ENCODE measurements around the gene TMEM127. TPM values are rescaled to one million over a fixed set of nuclear protein-coding genes. Genes with fewer than 3 reads are reported as not detected.

TMEM127 gene
- total RNA-seq, 2 donors from 2014 or later: 49.2 to 52.4 TPM

- no peak for DNase-seq (ENCODE audit: low spot score)
- intact Hi-C loops (cut with DNase I): no loop called here
These were observed 47.2 kb downstream of the TMEM127 start for GRCh38 chr2:96218508-96219131.

GRCh38 chr2:96214554-96214953 is 51.2 kb downstream of the TMEM127 start:
- intact Hi-C loops (cut with DNase I): no loop called here
- DNase-seq (ENCODE audit: low spot score): no peak

GRCh38 chr2:96213379-96213778 is 52.4 kb downstream of the TMEM127 start:
- intact Hi-C loops (cut with DNase I): no loop called here
- no peak for DNase-seq (ENCODE audit: low spot score)

GRCh38 chr2:96212339-96212738 is 53.5 kb downstream of the TMEM127 start:
- no peak for DNase-seq (ENCODE audit: low spot score)
- intact Hi-C loops (cut with DNase I): no loop called here

- intact Hi-C loops (cut with DNase I): loop anchor here (5.0 to 10.0 kb wide), 2 partner anchors 43 to 55 kb away; partner anchors contain the start of genes CIAO1 (in 1 of the 2) and TMEM127 (in 1 of the 2)
- DNase-seq (ENCODE audit: low spot score): no peak
These were observed 56.1 kb downstream of the TMEM127 start for GRCh38 chr2:96209729-96210085.

DNA sequence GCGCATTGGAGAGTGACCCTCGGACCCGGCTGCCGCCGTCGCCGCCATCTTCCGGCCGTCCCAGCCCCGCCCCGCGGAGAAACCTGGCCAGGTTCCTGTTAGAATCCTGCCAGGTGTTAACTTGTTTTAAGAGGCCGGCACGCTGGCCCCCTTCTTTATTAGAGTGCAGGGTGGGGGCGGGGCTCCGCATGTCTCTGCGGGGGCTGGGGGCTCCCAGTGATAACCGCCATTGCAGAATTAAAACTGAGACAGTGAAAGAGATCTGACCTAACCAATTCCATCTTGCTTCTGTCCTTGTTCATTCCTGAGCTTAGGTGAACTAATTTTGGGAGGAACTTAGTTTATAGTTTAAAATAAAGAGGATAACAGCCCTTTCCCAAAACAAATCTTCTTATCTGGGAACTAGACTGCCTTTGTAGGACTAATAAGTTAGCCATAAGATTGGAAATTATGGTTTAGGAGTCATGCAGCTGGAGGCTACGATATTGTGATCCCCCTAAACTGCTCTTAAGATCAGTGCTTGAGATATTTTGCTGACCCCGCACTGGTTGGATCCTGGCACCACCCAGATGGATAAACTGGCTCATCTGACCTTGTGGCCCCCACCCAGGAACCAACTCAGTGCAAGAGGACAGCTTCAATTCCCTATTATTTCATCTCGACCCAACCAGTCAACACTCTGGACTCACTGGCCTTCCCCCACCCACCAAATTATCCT is 56.6 kb downstream of the TMEM127 start:
- intact Hi-C loops (cut with DNase I): loop anchor here (5.0 to 10.0 kb wide), 2 partner anchors 43 to 56 kb away; partner anchors contain the start of genes CIAO1 (in 1 of the 2) and TMEM127 (in 1 of the 2)
- no peak for DNase-seq (ENCODE audit: low spot score)

- intact Hi-C loops (cut with DNase I): loop anchor here (5.0 to 10.0 kb wide), 2 partner anchors 44 to 56 kb away; partner anchors contain the start of genes CIAO1 (in 1 of the 2) and TMEM127 (in 1 of the 2)
- peak; percentile 100 for DNase-seq (ENCODE audit: low spot score)
These were observed 57.4 kb downstream of the TMEM127 start, which contains the start of gene STARD7 for GRCh38 chr2:96208143-96209010. Gene STARD7 (minus strand): TSS chr2:96208827. CDS start chr2:96208434, 393 bp downstream.

GRCh38 chr2:96207774-96208142 is 58.0 kb downstream of the TMEM127 start:
- no peak for DNase-seq (ENCODE audit: low spot score)
- intact Hi-C loops (cut with DNase I): loop anchor here (5.0 to 10.0 kb wide), 2 partner anchors 45 to 57 kb away; partner anchors contain the start of genes CIAO1 (in 1 of the 2) and TMEM127 (in 1 of the 2)

GRCh38 chr2:96207073-96207773 is 58.6 kb downstream of the TMEM127 start:
- intact Hi-C loops (cut with DNase I): loop anchor here (5.0 to 10.0 kb wide), 2 partner anchors 45 to 58 kb away; partner anchors contain the start of genes CIAO1 (in 1 of the 2) and TMEM127 (in 1 of the 2)

GRCh38 chr2:96205888-96206287 is 59.9 kb downstream of the TMEM127 start:
- intact Hi-C loops (cut with DNase I): loop anchor here (5.0 to 10.0 kb wide), 2 partner anchors 46 to 59 kb away; partner anchors contain the start of genes CIAO1 (in 1 of the 2) and TMEM127 (in 1 of the 2)
- DNase-seq (ENCODE audit: low spot score): no peak

More at GRCh38 chr2:96207073-96207773, 58.6 kb downstream of the TMEM127 start:
- DNase-seq (ENCODE audit: low spot score): no peak

DNA sequence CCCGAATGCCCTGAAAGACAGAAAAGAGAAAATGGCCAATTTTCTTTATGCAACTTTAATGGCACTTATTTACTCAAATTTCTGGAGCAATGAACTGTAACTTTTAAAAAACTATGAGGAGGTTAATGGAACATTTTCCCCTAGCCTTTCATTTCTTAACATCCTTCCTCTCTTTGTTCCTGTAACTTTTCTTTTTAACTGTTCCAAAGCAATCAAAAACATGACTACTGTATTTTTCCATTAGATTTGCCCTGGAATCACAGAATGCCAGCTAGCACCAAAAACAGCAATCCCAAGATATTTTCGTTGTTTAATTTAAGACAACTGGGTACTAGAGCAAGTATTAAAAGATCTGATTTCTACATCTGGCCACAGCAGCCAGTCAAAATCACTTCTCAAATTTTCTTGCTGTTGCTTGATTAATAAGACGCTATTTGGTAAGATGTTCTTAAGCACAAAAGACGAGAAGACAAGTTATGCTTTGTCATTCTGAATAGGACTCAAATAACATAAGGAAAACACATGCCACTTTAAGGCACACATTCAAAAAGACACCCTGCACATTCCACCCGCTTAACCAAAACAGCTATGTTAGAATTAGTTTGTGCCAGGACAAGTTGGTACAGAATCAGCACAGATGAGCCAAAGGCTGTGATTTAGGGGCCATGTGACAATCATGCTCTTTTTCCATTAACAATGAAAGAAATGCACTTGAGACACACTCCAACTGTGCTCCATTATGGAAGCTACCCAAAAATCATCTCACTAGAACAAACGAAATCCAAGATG is 60.8 kb downstream of the TMEM127 start:
- intact Hi-C loops (cut with DNase I): loop anchor here (5.0 to 10.0 kb wide), 2 partner anchors 47 to 60 kb away; partner anchors contain the start of genes CIAO1 (in 1 of the 2) and TMEM127 (in 1 of the 2)
- DNase-seq (ENCODE audit: low spot score): no peak

DNA sequence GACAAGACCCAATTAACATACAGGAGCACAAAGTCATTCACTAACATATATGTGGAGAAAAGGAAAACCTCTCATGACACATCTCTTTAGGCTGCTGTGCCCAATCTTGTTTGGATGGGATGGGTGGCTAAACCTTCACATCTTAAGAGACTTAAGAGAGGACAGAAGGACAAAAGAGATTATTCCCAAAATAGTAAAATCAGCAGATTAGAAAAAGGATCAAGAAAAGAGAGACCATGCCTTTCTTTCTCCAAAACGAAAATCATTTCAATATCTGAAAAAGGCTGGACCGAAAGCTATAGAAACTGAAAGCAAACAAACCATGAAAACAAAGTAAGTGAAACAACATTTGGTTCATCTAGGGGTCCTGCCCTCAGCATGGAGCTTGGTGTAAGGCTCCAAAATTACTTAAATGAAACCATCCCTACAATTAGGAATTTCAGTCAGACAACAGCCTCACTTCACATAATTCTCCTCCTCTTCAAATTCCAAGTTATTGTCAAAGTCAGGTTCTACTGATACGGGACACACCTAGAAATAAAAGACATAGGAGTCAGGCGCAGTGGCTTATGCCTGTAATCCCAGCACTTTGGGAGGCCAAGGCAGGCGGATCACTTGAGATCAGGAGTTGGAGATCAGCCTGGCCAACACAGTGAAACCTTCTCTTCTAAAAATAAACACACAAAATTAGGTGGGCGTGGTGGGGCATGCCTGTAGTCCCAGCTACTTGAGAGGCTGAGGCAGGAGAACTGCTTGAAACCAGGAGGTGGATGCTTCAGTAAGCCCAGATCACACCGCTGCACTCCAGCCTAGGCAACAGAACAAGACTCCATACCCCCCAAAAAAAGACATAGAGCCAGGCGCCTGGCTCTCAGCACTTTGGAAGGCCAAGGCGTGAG is 62.4 kb downstream of the TMEM127 start:
- intact Hi-C loops (cut with DNase I): loop anchor here in 1 of 2 donors (10.0 kb wide), 1 partner anchor 61 kb away; the partner anchor contains the start of genes CIAO1 and TMEM127
- no peak for DNase-seq (ENCODE audit: low spot score)

DNA sequence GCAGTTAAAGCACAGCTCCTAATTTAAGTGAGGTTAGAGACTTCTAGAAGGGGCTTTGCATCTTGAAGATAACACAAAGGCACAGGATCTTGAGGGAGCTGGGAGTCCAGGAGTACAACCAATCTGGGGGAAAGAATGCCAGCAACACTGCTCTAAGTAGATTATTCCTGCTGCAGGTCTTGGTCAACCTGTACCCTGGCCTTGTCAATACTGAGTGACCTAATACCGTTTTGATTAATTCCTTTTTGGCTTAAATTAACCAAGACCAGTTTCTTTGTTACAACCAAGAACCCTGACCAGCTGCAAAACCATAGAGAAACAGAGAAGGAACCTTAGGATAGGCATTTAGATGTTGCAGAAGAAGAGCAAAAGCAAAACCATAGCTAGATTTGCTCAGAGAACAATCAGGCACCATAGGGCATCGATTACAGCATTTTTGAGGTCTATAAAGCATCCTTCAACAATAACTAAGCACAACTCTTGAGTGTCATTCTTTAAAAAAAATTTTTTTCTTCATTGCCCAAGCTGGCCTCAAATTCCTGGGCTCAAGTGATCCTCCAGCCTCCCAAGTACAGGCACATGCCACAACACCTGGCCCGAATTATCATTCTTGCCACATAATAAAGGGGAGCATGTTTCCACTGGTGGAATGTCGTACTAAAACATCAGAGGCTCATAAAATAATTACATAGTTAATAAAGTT is 63.5 kb downstream of the TMEM127 start:
- intact Hi-C loops (cut with DNase I): loop anchor here in 1 of 2 donors (10.0 kb wide), 1 partner anchor 62 kb away; the partner anchor contains the start of genes CIAO1 and TMEM127
- no peak for DNase-seq (ENCODE audit: low spot score)

GRCh38 chr2:96201338-96201737 is 64.5 kb downstream of the TMEM127 start:
- intact Hi-C loops (cut with DNase I): loop anchor here in 1 of 2 donors (10.0 kb wide), 1 partner anchor 63 kb away; the partner anchor contains the start of genes CIAO1 and TMEM127
- no peak for DNase-seq (ENCODE audit: low spot score)

DNA sequence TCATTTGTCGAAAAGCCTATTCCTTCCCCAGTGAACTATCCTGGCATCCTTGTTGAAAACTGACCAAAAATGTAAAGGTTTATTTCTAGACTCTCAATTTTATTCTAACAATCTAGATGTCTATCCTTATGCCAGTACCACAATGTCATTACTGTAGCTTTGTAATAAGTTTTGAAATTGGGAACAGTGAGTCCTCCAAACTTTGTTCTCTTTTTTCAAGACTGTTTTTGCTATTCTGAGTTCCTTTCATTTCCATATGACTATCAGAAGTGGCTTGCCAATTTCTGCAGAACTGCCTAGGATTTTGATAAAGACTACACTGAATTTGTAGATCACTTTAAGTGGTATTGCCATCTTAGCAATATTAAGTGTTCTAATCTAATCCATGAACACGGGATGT is 66.9 kb downstream of the TMEM127 start:
- intact Hi-C loops (cut with DNase I): no loop called here
- DNase-seq (ENCODE audit: low spot score): no peak
